DOHH2 (cell line): ENCODE data around the gene HEG1.

Experiments used
- H3F3A ChIP-seq: fragments of 200-600 bp; sonication (generic), shearing (Covaris generic); 2 replicates; pipeline ENCODE4 v1.6.0; 2016; ENCODE audit warnings: antibody characterized with exemption, mild to moderate bottlenecking; ENCODE audit not compliant: control insufficient read depth, insufficient read depth
- H3K27ac ChIP-seq: fragments of 200-600 bp; sonication (generic); 2 replicates; pipeline ENCODE4 v1.5.1; 2014; ENCODE audit warnings: low read depth, mild to moderate bottlenecking, low read length, moderate library complexity
- H3K27me3 ChIP-seq: fragments of 200-600 bp; sonication (generic); 2 replicates; pipeline ENCODE4 v1.6.1; 2014; ENCODE audit warnings: mild to moderate bottlenecking, low read length, mixed read lengths; ENCODE audit not compliant: control insufficient read depth
- H3K36me3 ChIP-seq: fragments of 200-600 bp; sonication (generic); 2 replicates; pipeline ENCODE4 v1.6.1; 2014; ENCODE audit warnings: mild to moderate bottlenecking, low read length, moderate library complexity, mixed read lengths; ENCODE audit not compliant: control insufficient read depth
- H3K4me1 ChIP-seq: fragments of 200-600 bp; sonication (generic); 2 replicates; pipeline ENCODE4 v1.6.1; 2014; ENCODE audit warnings: mild to moderate bottlenecking, low read length, mixed read lengths; ENCODE audit not compliant: control insufficient read depth
- H3K4me2 ChIP-seq: fragments of 200-600 bp; sonication (generic); 2 replicates; pipeline ENCODE4 v1.6.0; 2014; ENCODE audit warnings: mild to moderate bottlenecking, low read length, moderate library complexity
- H3K4me3 ChIP-seq: fragments of 200-600 bp; sonication (generic); 2 replicates; pipeline ENCODE4 v1.5.1; 2014; ENCODE audit warnings: mild to moderate bottlenecking, low read length, mixed read lengths
- H3K79me2 ChIP-seq: fragments of 200-600 bp; sonication (generic); 2 replicates; pipeline ENCODE4 v1.6.1; 2014; ENCODE audit warnings: mild to moderate bottlenecking, low read length, mixed read lengths; ENCODE audit not compliant: control insufficient read depth
- H3K9me2 ChIP-seq: fragments of 200-600 bp; sonication (generic); replicated peaks from 2 replicates; pipeline ENCODE4 v1.6.1; 2014; ENCODE audit warnings: mild to moderate bottlenecking, low read length, mixed read lengths; ENCODE audit not compliant: control insufficient read depth
- H3K9me3 ChIP-seq: fragments of 200-600 bp; sonication (generic); 2 replicates; pipeline ENCODE4 v1.6.1; 2014; ENCODE audit warnings: antibody characterized with exemption, low read length, mixed read lengths; ENCODE audit not compliant: control insufficient read depth, insufficient read depth
- H4K20me1 ChIP-seq: fragments of 200-600 bp; sonication (generic); 2 replicates; pipeline ENCODE4 v1.6.0; 2014; ENCODE audit warnings: low read depth, mild to moderate bottlenecking, antibody characterized with exemption, low read length, moderate library complexity; ENCODE audit not compliant: control insufficient read depth, insufficient read depth
- EZH2phosphoT487 ChIP-seq: fragments of 200-600 bp; sonication (generic); IDR thresholded peaks from 2 replicates; pipeline ENCODE4 v1.6.1; 2017; ENCODE audit warnings: borderline replicate concordance, mild to moderate bottlenecking, antibody characterized with exemption, low read length, moderate library complexity, mixed read lengths
- TF ChIP-seq, protein P1 (sequence below): fragments of 200-600 bp; sonication (generic); IDR thresholded peaks from one replicate; pipeline ENCODE4 v1.5.1; 2014; ENCODE audit warnings: antibody characterized with exemption, mild to moderate bottlenecking, low read depth, low read length; ENCODE audit not compliant: poor library complexity, severe bottlenecking

The HEG1 gene

GRCh38 chr3:124916837-124917409 is 138.9 kb downstream of the HEG1 start:
- no peak overlapping the region for H3K27ac ChIP-seq
- no peaks in the 10 kb centered on the region for H4K20me1 ChIP-seq
- no peaks in the 10 kb centered on the region for H3K36me3 ChIP-seq
- no peak overlapping the region for H3K4me2 ChIP-seq
- no peak for TF ChIP-seq EZH2phosphoT487
- TF ChIP-seq, protein P1, sequence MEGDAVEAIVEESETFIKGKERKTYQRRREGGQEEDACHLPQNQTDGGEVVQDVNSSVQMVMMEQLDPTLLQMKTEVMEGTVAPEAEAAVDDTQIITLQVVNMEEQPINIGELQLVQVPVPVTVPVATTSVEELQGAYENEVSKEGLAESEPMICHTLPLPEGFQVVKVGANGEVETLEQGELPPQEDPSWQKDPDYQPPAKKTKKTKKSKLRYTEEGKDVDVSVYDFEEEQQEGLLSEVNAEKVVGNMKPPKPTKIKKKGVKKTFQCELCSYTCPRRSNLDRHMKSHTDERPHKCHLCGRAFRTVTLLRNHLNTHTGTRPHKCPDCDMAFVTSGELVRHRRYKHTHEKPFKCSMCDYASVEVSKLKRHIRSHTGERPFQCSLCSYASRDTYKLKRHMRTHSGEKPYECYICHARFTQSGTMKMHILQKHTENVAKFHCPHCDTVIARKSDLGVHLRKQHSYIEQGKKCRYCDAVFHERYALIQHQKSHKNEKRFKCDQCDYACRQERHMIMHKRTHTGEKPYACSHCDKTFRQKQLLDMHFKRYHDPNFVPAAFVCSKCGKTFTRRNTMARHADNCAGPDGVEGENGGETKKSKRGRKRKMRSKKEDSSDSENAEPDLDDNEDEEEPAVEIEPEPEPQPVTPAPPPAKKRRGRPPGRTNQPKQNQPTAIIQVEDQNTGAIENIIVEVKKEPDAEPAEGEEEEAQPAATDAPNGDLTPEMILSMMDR, result no peak
- H3K27me3 ChIP-seq, result peaks cover 20% of the 10 kb centered on the region
- no peak overlapping the region for H3K4me3 ChIP-seq
- no peaks in the 10 kb centered on the region for H3K4me1 ChIP-seq
- no peaks in the 10 kb centered on the region for H3F3A ChIP-seq
- no peaks in the 10 kb centered on the region for H3K9me3 ChIP-seq
- no peaks in the 10 kb centered on the region for H3K79me2 ChIP-seq
- no peaks in the 10 kb centered on the region for H3K9me2 ChIP-seq
